Activated T-cell treated with anti-CD3 and anti-CD28 coated beads for 24 hours (primary cell): ENCODE measurements around the gene NMT1.
A peak's percentile ranks its signal among the peaks of the same experiment; 100 is the strongest.
"Not testable (repeated sequence)": the region's sequence is repeated elsewhere in the genome, so short reads cannot be mapped to it uniquely, and the experiment has no call there.

ENCODE experiments used
- DNase-seq: peaks from one replicate; pipeline ENCODE4 v3.0.0-alpha.2; 2020; ENCODE audit warnings: low read depth

The NMT1 gene

DNA sequence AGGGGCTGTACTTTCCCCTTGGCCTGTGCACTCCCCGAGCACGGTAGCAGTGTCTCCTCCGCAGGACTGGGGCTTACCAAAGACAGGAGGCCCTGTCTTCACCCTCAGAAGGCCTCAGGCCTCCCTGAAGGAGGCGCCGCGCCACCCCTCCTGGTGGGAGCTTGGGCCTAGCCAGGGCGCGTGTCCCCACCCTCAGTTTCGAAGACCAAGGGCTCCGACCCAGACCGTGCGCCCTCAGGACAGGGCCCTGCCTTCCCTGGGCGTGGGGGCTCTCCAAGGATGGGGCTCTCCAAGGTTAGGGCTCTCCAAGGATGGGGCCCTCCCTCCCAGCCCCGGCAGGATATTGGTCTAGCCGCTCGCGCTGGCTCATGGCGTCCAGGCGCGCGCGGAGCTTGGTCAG lies 59.4 kb downstream of the NMT1 start:
- DNase-seq = no peak

DNA sequence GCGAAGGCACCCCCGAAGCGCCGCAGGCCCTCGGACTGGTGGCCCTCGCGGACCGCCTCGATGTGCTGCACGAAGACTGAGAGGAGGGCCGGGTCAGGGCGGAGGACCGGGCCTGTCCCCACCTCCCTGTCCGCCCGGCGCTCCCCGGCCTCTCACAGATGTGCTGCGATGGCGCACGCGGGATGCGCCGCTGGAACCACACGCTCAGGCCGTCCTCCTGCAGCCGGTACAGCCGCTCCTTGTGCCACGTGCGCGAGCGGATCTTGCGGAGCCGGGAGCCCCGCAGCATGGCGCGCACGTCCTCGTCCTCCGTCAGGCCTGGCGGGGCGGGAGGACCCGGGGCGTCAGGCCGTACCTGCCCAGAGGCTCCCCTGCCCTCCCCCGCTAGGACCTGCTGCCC lies 59.9 kb downstream of the NMT1 start:
- DNase-seq = no peak

GRCh38 chr17:45123076-45123770 lies 62.1 kb downstream of the NMT1 start:
- no peak for DNase-seq

GRCh38 chr17:45123930-45124796 lies 63.0 kb downstream of the NMT1 start:
- no peak for DNase-seq

DNA sequence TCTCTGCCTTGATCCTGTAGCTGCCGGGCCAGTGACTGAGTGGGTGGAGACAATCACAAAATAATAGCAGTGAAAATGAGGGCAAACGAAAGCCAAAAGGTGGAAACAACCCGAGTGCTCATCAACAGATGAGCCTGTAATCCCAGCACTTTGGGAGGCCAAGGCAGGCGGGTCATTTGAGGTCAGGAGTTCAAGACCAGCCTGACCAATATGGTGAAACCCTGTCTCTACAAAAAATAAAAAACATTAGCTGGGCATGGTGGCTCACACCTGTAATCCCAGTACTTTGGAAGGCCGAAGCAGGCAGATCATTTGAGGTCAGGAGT lies 63.6 kb downstream of the NMT1 start:
- not testable (repeated sequence) for DNase-seq

DNA sequence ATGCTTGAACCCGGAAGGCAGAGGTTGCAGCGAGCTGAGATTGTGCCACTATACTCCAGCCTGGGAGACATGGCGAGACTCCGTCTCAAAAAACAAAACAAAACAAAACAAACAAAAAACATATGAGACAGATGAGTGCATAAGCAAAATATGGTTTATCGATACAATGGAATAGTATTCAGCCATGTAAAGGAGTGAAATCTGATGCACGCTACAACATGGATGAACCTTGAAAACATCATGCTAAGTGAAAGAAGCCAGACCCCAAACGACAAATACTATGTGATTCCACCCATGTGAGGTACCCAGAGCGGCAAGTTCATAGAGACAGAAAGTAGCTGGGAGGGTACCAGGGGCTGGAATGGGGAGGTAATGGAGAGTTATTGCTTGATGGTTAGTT lies 64.4 kb downstream of the NMT1 start:
- no peak for DNase-seq

DNA sequence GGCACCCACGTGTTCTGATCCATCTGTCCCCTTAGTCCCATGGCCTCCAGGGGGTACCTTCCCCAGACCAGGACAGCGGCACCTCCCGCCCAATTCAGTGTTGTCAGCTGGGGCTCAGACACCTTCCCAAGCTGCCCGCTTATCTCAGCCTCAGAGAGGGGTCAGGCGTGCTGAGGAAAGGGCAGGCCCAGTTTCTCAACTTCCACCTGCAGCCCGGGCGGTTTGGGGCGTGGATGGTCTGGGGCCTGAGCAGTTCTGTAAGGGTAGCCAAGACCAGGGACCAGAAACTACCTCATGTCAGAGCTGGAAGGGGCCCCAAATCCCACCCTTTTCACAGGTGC lies 66.1 kb downstream of the NMT1 start:
- no peak for DNase-seq

DNA sequence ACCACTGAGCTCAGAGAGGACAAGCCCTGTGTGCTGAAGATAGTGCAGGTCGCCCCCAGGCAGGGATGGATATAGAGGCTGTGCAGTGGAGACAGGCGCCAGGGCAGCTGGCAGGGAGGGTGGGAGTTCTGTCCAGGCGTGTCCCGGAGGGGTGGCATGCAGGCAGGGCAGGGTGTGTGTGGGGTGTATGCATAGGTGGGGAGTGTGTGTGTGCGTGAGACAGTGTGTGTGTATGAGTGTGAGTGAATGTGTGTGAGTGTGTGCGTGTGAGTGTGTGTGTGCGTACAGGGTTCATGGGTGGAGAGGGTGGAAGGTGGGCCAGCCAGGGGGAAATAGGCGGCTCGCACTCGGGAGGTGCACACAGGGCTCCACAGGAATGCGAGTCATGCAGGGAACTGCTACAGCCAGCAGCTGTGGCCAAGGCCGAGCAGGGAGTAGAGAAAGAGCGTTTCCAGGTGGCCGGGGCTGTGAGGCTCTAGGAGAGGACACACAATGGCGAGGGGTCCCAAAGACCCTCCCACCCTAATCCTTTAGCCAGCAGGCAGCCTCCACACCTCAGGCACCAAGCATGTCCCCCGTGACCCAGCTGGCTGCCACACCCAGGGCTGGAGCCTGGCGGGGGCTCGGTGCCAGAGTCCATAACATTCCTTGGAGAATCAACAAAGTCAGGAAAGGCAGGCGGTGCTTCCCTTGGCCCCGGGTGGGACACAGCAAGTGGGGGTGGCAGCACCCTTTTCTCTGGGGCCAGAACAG lies 66.6 kb downstream of the NMT1 start:
- no peak for DNase-seq

GRCh38 chr17:45128331-45128730 lies 67.2 kb downstream of the NMT1 start:
- DNase-seq = no peak

GRCh38 chr17:45128989-45129388 lies 67.9 kb downstream of the NMT1 start:
- no peak for DNase-seq

GRCh38 chr17:45129426-45129939 lies 68.4 kb downstream of the NMT1 start:
- no peak for DNase-seq

GRCh38 chr17:45129940-45130680 lies 69.0 kb downstream of the NMT1 start:
- no peak for DNase-seq

DNA sequence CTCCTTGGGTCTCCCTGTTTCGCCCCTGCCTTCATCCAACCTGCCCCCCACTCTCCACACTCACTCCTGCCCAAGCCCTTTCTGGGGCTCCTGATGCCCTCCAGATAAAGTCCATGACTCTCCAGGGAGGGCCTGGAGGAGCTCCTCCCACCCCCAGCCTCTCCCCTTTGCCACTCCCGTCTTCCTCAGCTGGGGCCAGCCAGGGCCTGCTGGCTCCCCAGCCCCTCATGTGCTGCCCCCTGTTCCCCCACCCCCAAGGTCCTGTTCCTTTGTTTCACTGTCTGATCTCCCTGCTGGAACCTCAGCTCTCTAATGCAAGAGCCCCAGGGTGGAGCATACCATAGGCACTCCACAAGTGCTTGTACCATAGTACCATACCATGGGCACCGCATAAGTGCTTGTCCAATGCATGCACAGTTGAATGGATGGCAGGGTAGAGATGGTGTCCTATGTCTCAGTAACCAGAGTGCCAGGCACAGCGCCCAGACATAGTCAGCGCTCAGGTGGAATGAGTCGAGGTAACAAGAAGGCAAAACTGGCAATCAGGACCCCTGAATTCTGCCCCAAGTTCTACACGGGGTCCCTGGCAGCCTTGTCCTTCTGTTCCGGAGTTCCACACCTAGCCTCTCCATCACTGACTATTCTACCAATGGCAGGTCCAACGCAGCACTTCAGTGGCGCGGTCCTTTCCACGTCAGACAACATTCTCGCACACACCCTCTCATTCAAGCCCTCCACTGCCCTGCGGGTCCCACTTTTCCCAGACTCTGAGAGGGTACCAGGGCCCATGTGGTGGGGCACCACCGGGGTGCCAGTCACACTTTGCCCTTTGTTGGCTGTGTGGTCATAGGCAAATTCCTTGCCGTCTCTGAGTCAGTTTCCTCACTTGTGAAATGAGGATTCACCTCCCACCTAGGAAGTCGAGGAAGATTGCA lies 69.8 kb downstream of the NMT1 start:
- DNase-seq = no peak

- no peak for DNase-seq
Observed at GRCh38 chr17:45131616-45132319, 70.7 kb downstream of the NMT1 start.

GRCh38 chr17:45132320-45132571 lies 71.1 kb downstream of the NMT1 start, which contains the start of gene PLCD3:
TSS of gene PLCD3 (minus strand) at chr17:45132515. CDS start at chr17:45132410, 105 bp downstream.
- no peak for DNase-seq

DNA sequence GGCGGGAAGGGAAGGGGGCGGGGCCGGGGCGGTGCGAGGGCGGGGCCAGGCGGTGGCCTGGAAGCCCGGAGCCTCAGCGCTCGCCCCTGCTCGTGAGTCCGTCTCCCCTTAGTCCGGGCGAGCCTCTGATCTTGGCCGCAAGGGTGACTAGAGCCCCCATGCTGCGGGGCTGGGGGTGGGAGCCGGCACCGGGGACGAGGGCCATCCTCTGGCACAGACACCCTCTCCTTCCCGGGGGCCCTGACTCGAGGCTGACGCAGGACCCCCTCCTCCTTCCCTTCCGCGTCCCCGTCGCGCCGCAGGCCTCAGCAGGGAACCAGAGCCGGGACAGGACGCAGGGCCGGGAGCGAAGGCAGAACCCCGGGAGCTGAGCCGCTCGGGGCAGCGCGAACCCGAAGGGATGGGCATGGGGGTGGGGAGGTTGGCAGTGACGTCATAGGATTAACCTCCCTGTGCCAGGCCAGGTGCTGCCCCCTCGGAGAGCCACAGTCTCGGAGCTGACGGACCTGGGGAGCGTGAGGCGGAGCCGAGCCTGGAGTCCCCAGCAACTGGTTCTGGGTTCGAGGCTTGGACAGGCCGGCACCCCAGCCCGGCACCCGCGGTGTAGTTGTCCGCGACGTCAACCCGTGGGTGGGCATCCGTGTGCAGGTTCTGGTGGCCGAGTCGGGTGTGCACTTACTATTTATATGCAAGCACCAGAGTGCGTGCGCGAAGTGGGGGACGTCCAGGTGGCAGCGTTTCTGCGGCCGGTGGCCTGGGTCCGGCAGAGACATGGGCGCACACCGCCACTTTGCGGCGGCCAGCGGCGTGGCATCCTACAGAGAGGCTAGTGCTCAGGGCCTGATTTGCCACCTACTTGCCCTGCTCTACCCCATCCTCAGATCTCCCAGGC lies 71.7 kb downstream of the NMT1 start:
- DNase-seq = peak; percentile 55

DNA sequence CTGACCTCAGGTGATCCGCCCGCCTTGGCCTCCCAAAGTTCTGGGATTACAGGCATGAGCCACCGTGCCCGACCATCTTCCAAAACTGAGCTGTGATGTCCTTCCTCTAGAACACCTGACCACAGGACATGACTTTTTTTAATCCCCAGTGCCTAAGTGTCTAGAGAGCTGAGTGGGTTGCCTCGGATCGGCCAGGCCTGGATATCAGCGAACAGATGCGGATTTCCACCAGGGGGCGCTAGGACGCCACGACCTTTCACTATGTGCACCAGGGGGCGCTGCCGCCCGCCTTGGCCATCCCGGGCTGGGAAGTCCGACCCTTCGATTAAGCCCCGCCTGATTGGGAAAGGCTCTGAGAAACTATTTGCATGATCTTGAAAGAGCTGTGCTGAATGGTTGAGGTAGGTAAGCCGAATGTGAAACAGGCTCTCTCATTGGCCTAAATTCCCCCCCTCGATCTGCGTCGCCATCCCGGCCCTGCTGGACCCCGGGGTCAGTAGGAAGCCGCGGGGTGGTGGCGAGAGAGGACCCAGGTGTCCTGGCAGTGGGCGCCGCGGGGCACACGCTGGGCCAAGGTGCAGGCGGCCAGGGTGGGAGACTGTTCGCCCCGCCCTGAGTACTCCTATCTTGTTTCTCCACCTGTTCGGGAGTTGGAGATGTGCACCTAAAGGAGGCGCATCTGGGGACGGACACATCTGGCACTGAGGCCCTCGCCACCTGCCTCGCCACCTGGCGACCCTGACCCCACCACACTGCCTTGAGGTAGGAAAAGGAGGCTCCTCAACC lies 74.3 kb downstream of the NMT1 start, which contains the start of gene ACBD4:
Gene ACBD4 (plus strand): TSS at position 496 of the 786 bp plus-strand sequence. CDS start 458 bp downstream, outside the sequence.
- peak; percentile 97 for DNase-seq

DNA sequence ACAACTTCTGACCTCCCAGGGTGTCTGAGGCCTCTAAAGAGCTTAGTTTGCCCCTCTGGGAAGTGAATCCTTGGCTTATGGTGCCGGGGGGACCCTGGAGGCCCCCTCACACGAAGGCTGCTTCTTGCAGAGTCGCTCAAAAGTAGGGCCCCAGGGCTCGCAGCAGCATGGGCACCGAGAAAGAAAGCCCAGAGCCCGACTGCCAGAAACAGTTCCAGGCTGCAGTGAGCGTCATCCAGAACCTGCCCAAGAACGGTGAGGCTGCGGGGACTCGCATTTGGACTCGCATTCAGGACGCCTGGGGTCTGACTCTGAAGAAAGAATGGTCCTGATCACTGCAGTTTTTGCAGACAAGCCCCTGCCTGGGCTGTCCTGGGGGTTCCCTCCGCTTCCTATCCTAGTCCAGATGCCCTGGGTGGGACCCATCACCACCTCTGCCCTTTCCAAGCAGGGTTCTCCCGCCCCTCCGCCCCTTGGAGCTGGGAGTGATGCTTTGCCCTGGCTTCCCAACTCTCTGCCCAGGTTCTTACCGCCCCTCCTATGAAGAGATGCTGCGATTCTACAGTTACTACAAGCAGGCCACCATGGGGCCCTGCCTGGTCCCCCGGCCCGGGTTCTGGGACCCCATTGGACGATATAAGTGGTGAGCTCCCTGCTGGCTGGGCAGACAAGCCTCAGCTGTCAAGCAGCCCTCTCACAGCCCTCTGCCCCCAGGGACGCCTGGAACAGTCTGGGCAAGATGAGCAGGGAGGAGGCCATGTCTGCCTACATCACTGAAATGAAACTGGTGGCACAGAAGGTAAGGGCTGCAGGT lies 75.1 kb downstream of the NMT1 start:
- no peak for DNase-seq
